ENCODE measurements around the gene DDRGK1. TPM values are rescaled to one million over a fixed set of nuclear protein-coding genes. Genes with fewer than 3 reads are reported as not detected.

DDRGK1 gene
- 17.4 and 17.7 TPM in 2 replicates for total RNA-seq

DNA sequence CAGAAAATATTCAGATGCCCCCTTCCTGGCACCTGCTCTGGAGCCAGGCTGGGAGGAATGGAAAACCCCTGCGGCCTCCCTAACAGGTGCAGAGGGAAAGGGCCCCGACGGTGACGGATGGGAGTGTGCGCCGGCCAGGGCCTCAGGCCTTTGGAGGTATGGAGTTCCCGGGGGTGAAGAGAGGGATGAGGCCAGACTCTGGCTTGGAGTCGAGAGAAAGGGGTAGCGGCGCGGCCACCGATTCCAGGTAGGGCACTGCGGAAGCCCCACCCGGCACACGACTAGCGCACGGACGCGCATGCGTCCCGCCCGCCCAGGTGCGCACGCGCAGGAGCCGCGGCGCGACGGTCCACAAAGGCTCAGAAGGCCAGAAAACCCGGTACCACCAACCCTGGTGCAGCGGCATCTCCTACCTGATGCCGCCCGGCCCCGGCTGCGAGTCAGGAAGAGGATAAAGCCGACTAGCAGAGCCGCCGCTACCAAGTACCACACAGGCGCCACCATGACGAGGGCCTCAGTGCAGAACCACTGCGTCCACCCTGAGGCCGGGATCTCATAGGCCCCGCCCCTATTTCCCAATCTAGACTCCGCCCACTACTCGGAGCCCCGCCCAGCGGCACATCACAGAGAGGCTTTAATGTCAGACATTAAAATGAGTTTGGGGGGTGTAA is at the start of gene DDRGK1:
TSS of gene DDRGK1 (minus strand) at position 559 of the 671 bp plus-strand sequence. CDS start at position 504, 55 bp downstream.

GRCh38 chr20:3239026-3239866 is 34.8 kb upstream of the DDRGK1 start, which contains the start of gene SLC4A11:
Gene SLC4A11 (minus strand): TSS chr20:3239190. CDS start chr20:3239137, 53 bp downstream.

DNA sequence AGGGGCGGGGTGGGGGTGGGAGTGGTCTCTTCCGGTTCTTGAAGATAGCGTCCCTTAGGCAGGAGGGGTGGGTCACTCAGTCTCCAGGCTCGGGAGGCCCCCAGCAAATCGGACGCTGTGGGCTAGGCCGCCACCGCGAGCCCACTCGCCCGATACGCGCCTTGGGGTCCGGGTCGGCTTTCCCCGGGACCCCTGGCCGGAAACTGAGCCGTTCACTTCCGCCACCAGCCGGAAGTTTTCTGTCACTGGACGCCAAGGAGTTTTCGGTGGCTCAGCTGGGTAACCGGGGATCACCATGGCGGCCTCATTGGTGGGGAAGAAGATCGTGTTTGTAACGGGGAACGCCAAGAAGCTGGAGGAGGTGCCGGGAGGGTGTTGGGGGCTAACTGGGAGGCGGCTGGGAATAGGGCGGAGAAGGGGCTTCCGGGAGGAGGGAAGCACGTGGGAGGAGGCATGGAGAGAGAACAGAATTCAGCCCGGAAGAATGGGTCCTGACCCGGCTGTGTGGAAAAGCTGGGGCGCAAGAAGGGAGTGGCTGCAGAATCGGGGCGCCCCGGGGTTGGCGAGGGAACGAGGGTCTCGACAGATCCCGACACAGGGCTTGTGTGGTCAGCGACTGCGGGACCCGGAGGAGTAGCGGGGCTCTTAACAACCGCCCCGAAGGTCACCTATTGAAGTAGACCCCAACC is 4.9 kb upstream of the DDRGK1 start, which contains the start of gene ITPA:
TSS of gene ITPA (plus strand) at position 242 of the 689 bp plus-strand sequence. CDS start at position 296, 54 bp downstream.

DNA sequence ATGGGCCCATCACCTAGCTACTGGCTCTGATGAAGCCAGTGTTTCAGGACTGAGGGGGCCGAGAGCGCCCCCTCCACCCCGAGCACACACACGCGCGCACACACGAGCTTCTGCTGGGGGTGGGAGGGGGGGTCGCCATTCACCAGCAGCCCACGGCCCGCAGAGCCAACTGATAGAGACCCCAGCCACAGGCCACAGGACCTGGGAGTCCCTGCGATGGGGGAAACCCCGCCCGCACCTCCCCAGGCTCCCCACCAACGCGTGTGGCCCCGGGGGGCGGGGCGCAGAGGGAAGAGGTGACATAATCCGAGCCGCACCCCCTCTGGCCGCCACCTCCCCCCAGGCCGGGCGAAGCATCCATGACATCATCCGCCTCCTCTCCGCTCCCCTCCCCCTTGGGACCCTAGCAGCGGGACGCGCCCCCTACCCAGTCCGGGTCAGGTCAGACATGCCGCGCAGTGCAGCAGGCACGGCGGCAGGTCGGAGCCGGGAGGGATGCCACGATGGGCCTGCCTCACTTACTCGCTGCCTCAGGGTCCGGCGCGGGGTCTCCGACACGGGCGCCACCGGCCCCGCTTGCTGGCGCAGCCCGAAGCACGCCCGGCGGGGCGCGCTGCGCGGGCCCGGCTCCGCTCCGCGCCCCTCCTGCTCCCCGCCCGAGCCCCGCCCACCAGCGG is 31.4 kb downstream of the DDRGK1 start, which contains the start of gene LZTS3:
TSS of gene LZTS3 (minus strand) at position 617 of the 677 bp plus-strand sequence. CDS start 6,386 bp downstream, outside the sequence.

Other genes starting within 250 kb of the DDRGK1 start
- 0.49 TPM in 1 of 2 replicates, not detected in the other for gene GNRH2, start 161.1 kb downstream of the DDRGK1 start, total RNA-seq
- gene MRPS26, start 158.6 kb downstream of the DDRGK1 start, total RNA-seq = 15.3 and 20.4 TPM in 2 replicates
- not detected in 2 replicates for gene OXT, start 133.1 kb downstream of the DDRGK1 start, total RNA-seq
- gene AVP, start 120.0 kb downstream of the DDRGK1 start, total RNA-seq = not detected in 2 replicates
- gene FASTKD5, start 44.8 kb downstream of the DDRGK1 start, total RNA-seq = 15.2 and 16.4 TPM in 2 replicates
- 6.2 and 6.6 TPM in 2 replicates for gene UBOX5, start 44.8 kb downstream of the DDRGK1 start, total RNA-seq
- gene LZTS3, start 31.1 kb downstream of the DDRGK1 start, total RNA-seq = 6.8 and 8.7 TPM in 2 replicates
- 20.1 and 35.9 TPM in 2 replicates for gene ITPA, start 4.8 kb upstream of the DDRGK1 start, total RNA-seq
- 1.3 and 1.9 TPM in 2 replicates for gene SLC4A11, start 34.5 kb upstream of the DDRGK1 start, total RNA-seq
- 18.5 and 24.2 TPM in 2 replicates for gene DNAAF9, start 203.0 kb upstream of the DDRGK1 start, total RNA-seq

All from hair follicle dermal papilla cell (primary cell).